Astrocyte (in vitro differentiated cells and primary cell): ENCODE data around the gene PTAFR. TPM values are rescaled to one million over a fixed set of nuclear protein-coding genes. Genes with fewer than 3 reads are reported as not detected.

Experiments
- DNase-seq: peaks from one replicate; pipeline ENCODE4 v3.0.0-alpha.2; 2010; ENCODE audit warnings: low read depth
- FAIRE-seq: peaks from 2 replicates; lab custom pipeline; 2011; peaks lifted over from hg19 to GRCh38; lab: Jason Lieb, UNC
- H2AFZ ChIP-seq: 2 replicates; pipeline ENCODE4 v1.6.0; 2012; ENCODE audit warnings: low read depth, low read length, inconsistent platforms
- H3K27ac ChIP-seq: 2 replicates; pipeline ENCODE4 v1.5.1; 2011; ENCODE audit warnings: low read depth, low read length, inconsistent platforms
- H3K27me3 ChIP-seq: 2 replicates; pipeline ENCODE4 v1.6.0; 2011; ENCODE audit warnings: low read length, inconsistent platforms; ENCODE audit not compliant: insufficient read depth
- H3K36me3 ChIP-seq: 2 replicates; pipeline ENCODE4 v1.5.1; 2011; ENCODE audit warnings: low read length, inconsistent platforms; ENCODE audit not compliant: insufficient read depth
- H3K4me1 ChIP-seq: 2 replicates; pipeline ENCODE4 v1.5.1; 2011; ENCODE audit warnings: low read length, inconsistent platforms; ENCODE audit not compliant: insufficient read depth
- H3K4me2 ChIP-seq: 2 replicates; pipeline ENCODE4 v1.6.0; 2012; ENCODE audit warnings: low read length, inconsistent platforms
- H3K4me3 ChIP-seq: 2 replicates; pipeline ENCODE4 v1.5.1; 2011; ENCODE audit warnings: low read depth, mild to moderate bottlenecking, low read length, inconsistent platforms; ENCODE audit not compliant: insufficient read depth
- H3K79me2 ChIP-seq: 2 replicates; pipeline ENCODE4 v1.6.0; 2012; ENCODE audit warnings: mild to moderate bottlenecking, low read length, inconsistent platforms; ENCODE audit not compliant: insufficient read depth
- H3K9ac ChIP-seq: 2 replicates; pipeline ENCODE4 v1.6.0; 2012; ENCODE audit warnings: mild to moderate bottlenecking, low read length, inconsistent platforms
- H3K9me3 ChIP-seq: 2 replicates; pipeline ENCODE4 v1.5.1; 2012; ENCODE audit warnings: low read depth, mild to moderate bottlenecking, low read length, inconsistent platforms; ENCODE audit not compliant: insufficient read depth
- H4K20me1 ChIP-seq: 2 replicates; pipeline ENCODE4 v1.6.0; 2012; ENCODE audit warnings: low read length, inconsistent platforms; ENCODE audit not compliant: insufficient read depth
- H3K27ac Mint-ChIP-seq: one replicate; pipeline ENCODE4 v1.8.0; 2021; ENCODE audit warnings: mild to moderate bottlenecking, mixed read lengths; ENCODE audit not compliant: unreplicated experiment
- H3K27me3 Mint-ChIP-seq: one replicate; pipeline ENCODE4 v1.8.0; 2021; ENCODE audit warnings: low read depth, mixed read lengths; ENCODE audit not compliant: unreplicated experiment
- H3K36me3 Mint-ChIP-seq: one replicate; pipeline ENCODE4 v1.8.0; 2021; ENCODE audit warnings: low read depth, mixed read lengths; ENCODE audit not compliant: unreplicated experiment
- H3K4me1 Mint-ChIP-seq: one replicate; pipeline ENCODE4 v1.8.0; 2021; ENCODE audit warnings: low read depth, mixed read lengths; ENCODE audit not compliant: unreplicated experiment
- H3K4me3 Mint-ChIP-seq: one replicate; pipeline ENCODE4 v1.8.0; 2021; ENCODE audit warnings: mild to moderate bottlenecking, moderate library complexity, mixed read lengths; ENCODE audit not compliant: unreplicated experiment
- H3K9me3 Mint-ChIP-seq: one replicate; pipeline ENCODE4 v1.8.0; 2021; ENCODE audit warnings: mild to moderate bottlenecking, mixed read lengths; ENCODE audit not compliant: unreplicated experiment
- EZH2 ChIP-seq: IDR thresholded peaks from 2 replicates; pipeline ENCODE4 v1.6.1; 2012; ENCODE audit warnings: mild to moderate bottlenecking, low read length, inconsistent platforms; ENCODE audit not compliant: insufficient read depth
- total RNA-seq: library from RNA; stranded (reverse); gene quantifications from 2 replicates; pipeline ENCODE4 v1.2.1, GENCODE V29; 2021
- TF ChIP-seq, protein P1 (sequence below): IDR thresholded peaks from 2 replicates; pipeline ENCODE4 v1.5.1; 2011; ENCODE audit warnings: low read depth, mild to moderate bottlenecking, inconsistent platforms, low read length, moderate library complexity; ENCODE audit not compliant: insufficient read depth

PTAFR gene
- total RNA-seq, 1 donor from 2014 or later: 0.32 TPM

DNA sequence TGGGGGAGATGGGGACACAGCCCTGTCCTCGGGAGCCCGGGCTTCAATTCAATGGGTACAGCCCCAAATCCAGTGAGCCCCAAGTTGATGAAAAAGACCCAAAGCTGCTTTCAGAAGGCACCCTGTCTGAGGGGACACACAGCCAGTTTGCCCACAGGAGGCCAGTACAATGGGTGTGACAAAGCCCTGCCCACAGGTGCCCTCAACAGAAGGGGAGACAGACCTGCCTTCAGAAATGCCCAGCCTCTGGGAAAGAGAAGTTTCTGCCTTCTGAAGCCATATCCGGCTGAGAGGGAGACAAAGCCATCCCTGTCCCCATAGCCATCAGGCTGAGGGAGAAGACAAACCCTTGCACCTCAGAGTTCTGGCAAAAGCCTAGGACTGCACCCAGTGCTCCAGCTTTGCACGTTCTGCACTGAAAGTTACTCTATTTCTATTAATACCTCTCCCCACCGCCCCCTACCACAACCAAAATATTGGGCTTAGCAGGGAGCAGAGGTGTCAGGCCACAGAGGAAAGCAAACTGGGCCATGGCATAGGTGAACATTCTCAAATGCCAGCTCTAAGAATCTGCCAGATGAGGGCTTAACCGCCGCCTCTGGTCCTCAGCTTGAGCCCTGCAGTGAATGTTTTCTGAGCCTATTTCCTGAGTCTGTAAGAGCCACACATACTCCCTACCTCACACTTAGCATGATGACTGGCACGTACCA, 18.0 kb upstream of the PTAFR start:
- H3K9me3 Mint-ChIP-seq: no peaks in the 10 kb centered on the region
- H3K27ac Mint-ChIP-seq: no peak overlapping the region
- no peak overlapping the region for H3K4me3 Mint-ChIP-seq
- Histone ChIP-seq H2AFZ (no peak overlapping the region), H4K20me1 (no peaks in the 10 kb centered on the region), H3K9ac (no peak overlapping the region), H3K4me3 (no peak overlapping the region), H3K79me2 (no peaks in the 10 kb centered on the region), H3K27ac (no peak overlapping the region), H3K4me2 (no peak overlapping the region), H3K9me3 (no peaks in the 10 kb centered on the region), H3K36me3 (peaks cover 12% of the 10 kb centered on the region), H3K4me1 (peaks cover 5% of the 10 kb centered on the region), H3K27me3 (no peaks in the 10 kb centered on the region)
- FAIRE-seq: no peak
- no peak for TF ChIP-seq EZH2
- TF ChIP-seq, protein P1, sequence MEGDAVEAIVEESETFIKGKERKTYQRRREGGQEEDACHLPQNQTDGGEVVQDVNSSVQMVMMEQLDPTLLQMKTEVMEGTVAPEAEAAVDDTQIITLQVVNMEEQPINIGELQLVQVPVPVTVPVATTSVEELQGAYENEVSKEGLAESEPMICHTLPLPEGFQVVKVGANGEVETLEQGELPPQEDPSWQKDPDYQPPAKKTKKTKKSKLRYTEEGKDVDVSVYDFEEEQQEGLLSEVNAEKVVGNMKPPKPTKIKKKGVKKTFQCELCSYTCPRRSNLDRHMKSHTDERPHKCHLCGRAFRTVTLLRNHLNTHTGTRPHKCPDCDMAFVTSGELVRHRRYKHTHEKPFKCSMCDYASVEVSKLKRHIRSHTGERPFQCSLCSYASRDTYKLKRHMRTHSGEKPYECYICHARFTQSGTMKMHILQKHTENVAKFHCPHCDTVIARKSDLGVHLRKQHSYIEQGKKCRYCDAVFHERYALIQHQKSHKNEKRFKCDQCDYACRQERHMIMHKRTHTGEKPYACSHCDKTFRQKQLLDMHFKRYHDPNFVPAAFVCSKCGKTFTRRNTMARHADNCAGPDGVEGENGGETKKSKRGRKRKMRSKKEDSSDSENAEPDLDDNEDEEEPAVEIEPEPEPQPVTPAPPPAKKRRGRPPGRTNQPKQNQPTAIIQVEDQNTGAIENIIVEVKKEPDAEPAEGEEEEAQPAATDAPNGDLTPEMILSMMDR: no peak
- peaks cover 13% of the 10 kb centered on the region for H3K4me1 Mint-ChIP-seq
- H3K36me3 Mint-ChIP-seq: peaks cover 1% of the 10 kb centered on the region
- no peak for DNase-seq
- no peaks in the 10 kb centered on the region for H3K27me3 Mint-ChIP-seq

DNA sequence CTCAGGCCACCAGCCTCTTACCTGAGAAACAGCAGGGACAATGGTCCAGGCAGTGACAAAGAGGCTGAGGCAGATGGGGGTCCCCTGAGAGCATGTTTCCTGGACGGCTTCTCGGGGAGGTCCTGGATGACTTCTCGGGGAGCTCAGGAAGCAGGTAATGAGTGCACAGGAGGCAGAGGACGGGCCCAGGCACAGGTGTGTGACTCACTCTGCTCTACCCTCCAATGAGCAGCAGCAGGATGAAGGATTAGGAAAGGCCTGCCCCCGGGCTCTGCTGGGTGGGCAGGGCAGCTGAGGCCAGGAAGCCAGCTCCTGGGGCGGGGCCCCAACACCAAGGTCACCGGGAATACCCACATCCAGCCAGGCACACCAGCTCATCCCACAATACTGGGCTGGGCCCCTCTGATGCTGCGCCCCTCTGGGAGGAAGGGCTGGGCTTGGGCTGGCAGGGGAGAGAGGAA, 17.2 kb upstream of the PTAFR start:
- FAIRE-seq (no peak), DNase-seq (no peak)
- Mint-ChIP-seq H3K9me3 (no peaks in the 10 kb centered on the region), H3K27ac (no peak overlapping the region), H3K4me3 (no peak overlapping the region), H3K27me3 (no peaks in the 10 kb centered on the region), H3K4me1 (peaks cover 13% of the 10 kb centered on the region), H3K36me3 (peaks cover 1% of the 10 kb centered on the region)
- Histone ChIP-seq H3K4me1 (peaks cover 5% of the 10 kb centered on the region), H4K20me1 (no peaks in the 10 kb centered on the region), H3K4me2 (no peak overlapping the region), H2AFZ (no peak overlapping the region), H3K36me3 (peaks cover 6% of the 10 kb centered on the region), H3K9me3 (no peaks in the 10 kb centered on the region), H3K27ac (no peak overlapping the region), H3K27me3 (no peaks in the 10 kb centered on the region), H3K4me3 (no peak overlapping the region), H3K9ac (no peak overlapping the region), H3K79me2 (no peaks in the 10 kb centered on the region)
- no peak for TF ChIP-seq EZH2
- TF ChIP-seq, protein P1: no peak

DNA sequence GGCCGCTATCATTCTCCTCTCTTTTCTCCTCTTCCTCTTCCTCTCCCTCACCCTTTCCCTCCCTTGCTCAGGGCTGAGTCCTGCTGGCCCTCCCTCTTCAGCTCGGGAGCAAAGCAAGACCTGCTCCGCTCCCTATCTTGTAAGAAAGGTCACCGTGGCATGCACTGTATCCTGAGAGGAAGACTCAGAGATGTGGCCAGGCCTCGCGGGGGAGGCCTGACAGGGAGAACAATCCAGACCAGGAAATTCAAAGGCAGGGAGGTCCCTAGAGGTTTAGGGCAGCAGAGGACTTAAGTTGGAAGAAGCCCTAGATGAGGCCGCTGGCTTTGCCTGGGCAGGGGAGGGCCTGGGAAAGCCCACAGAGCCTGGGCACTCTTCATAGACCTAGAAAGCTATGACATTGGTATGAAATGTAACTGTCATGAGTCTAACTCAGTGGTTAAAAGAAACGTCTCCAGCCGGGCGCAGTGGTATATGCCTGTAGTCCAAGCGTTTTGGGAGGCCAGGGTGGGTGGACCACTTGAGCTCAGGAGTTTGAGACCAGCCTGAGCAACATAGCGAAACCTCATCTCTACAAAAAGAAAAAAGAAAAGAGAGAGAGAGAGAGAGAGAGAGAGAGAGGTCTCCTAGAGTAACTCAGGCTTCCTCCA, 14.6 kb upstream of the PTAFR start:
- no peaks in the 10 kb centered on the region for H3K9me3 Mint-ChIP-seq
- peak overlapping the region; percentile 85 for H3K27ac Mint-ChIP-seq
- H3K36me3 Mint-ChIP-seq: no peaks in the 10 kb centered on the region
- H3K79me2 ChIP-seq: no peaks in the 10 kb centered on the region
- H3K9ac ChIP-seq: no peak overlapping the region
- H3K4me1 Mint-ChIP-seq: peaks cover 6% of the 10 kb centered on the region
- no peak for TF ChIP-seq EZH2
- TF ChIP-seq, protein P1: no peak
- DNase-seq: no peak
- no peaks in the 10 kb centered on the region for H3K4me1 ChIP-seq
- H3K27me3 Mint-ChIP-seq: no peaks in the 10 kb centered on the region
- no peaks in the 10 kb centered on the region for H3K9me3 ChIP-seq
- H3K4me2 ChIP-seq: no peak overlapping the region
- no peaks in the 10 kb centered on the region for H3K36me3 ChIP-seq
- FAIRE-seq: no peak
- H4K20me1 ChIP-seq: no peaks in the 10 kb centered on the region
- no peak overlapping the region for H3K27ac ChIP-seq
- H3K4me3 ChIP-seq: no peak overlapping the region
- peak overlapping the region; percentile 64 for H2AFZ ChIP-seq
- no peak overlapping the region for H3K4me3 Mint-ChIP-seq
- no peaks in the 10 kb centered on the region for H3K27me3 ChIP-seq
